IMR-90 (cell line): ENCODE data around the gene SRI. TPM values are rescaled to one million over a fixed set of nuclear protein-coding genes. Genes with fewer than 3 reads are reported as not detected.

ENCODE experiments used
- ATAC-seq: fragments of 200-7000 bp; cut with Tn5 transposase; 2 replicates; pipeline ENCODE4 v1.9.1; 2020; ENCODE audit warnings: low read depth, mild to moderate bottlenecking, moderate library complexity
- BruUV-seq: library from RNA; stranded (reverse); fragments of 400-500 nt; replicated peaks from 2 replicates; lab custom pipeline; 2021; lab: Mats Ljungman, UMichigan
- CTCF ChIA-PET: fragments of 300-600 bp; formaldehyde crosslinking; extraction: SDS; loops from one replicate; lab custom pipeline; 2021; ENCODE audit warnings: antibody characterized with exemption; lab: Yijun Ruan, JAX
- POLR2A ChIA-PET: fragments of 300-600 bp; sonication (Branson Sonifier 250); formaldehyde crosslinking; loops from one replicate; lab custom pipeline; 2022; ENCODE audit warnings: antibody characterized with exemption; ENCODE audit not compliant: unreplicated experiment; lab: Charles Lee
- DNase-seq: peaks from one replicate; pipeline ENCODE4 v3.0.0; 2013
- H2AFZ ChIP-seq: replicated peaks from 2 replicates; pipeline ENCODE3; 2013; ENCODE audit warnings: low read length, mild to moderate bottlenecking; ENCODE audit not compliant: poor library complexity
- H2AK5ac ChIP-seq: 2 replicates; pipeline ENCODE4 v1.6.1; 2013; ENCODE audit warnings: low read depth, low read length, inconsistent platforms
- H2AK9ac ChIP-seq: replicated peaks from 2 replicates; pipeline ENCODE3; 2013; ENCODE audit warnings: mild to moderate bottlenecking, low read depth, low read length, moderate library complexity; ENCODE audit not compliant: poor library complexity
- H2BK120ac ChIP-seq: 2 replicates; pipeline ENCODE4 v1.6.1; 2013; ENCODE audit warnings: low read depth, low read length, inconsistent platforms
- H2BK15ac ChIP-seq: 3 replicates; pipeline ENCODE4 v1.6.1; 2013; ENCODE audit warnings: low read depth, low read length, inconsistent platforms
- H2BK20ac ChIP-seq: 2 replicates; pipeline ENCODE4 v1.6.1; 2013; ENCODE audit warnings: low read depth, mild to moderate bottlenecking, inconsistent platforms, low read length, moderate library complexity
- H2BK5ac ChIP-seq: 2 replicates; pipeline ENCODE4 v1.6.1; 2013; ENCODE audit warnings: mild to moderate bottlenecking, low read depth, low read length, inconsistent platforms; ENCODE audit not compliant: poor library complexity, severe bottlenecking
- H3K14ac ChIP-seq: replicated peaks from 2 replicates; pipeline ENCODE4 v1.6.1; 2013; ENCODE audit warnings: low read depth, low read length, inconsistent platforms
- H3K18ac ChIP-seq: 2 replicates; pipeline ENCODE4 v1.6.1; 2013; ENCODE audit warnings: low read depth, low read length, control low read depth
- H3K23ac ChIP-seq: 2 replicates; pipeline ENCODE4 v1.6.1; 2013; ENCODE audit warnings: low read depth, low read length, inconsistent platforms
- H3K27ac ChIP-seq: 2 replicates; pipeline ENCODE4 v1.5.1; 2013; ENCODE audit warnings: mild to moderate bottlenecking, control low read depth, low read length; ENCODE audit not compliant: insufficient read depth
- H3K27me3 ChIP-seq: 2 replicates; pipeline ENCODE4 v1.6.1; 2013; ENCODE audit warnings: low read length; ENCODE audit not compliant: control insufficient read depth, insufficient read depth
- H3K36me3 ChIP-seq: 2 replicates; pipeline ENCODE4 v1.6.1; 2013; ENCODE audit warnings: low read length, mixed read lengths; ENCODE audit not compliant: control insufficient read depth, insufficient read depth
- H3K4ac ChIP-seq: 2 replicates; pipeline ENCODE4 v1.6.1; 2013; ENCODE audit warnings: low read depth, low read length, inconsistent platforms
- H3K4me1 ChIP-seq: 2 replicates; pipeline ENCODE4 v1.6.1; 2013; ENCODE audit warnings: low read length, mixed read lengths; ENCODE audit not compliant: control insufficient read depth, insufficient read depth
- H3K4me2 ChIP-seq: 2 replicates; pipeline ENCODE4 v1.6.1; 2013; ENCODE audit warnings: low read depth, mild to moderate bottlenecking, control low read depth, low read length, moderate library complexity
- H3K4me3 ChIP-seq: 2 replicates; pipeline ENCODE4 v1.5.1; 2013; ENCODE audit warnings: low read depth, mild to moderate bottlenecking, control low read depth, low read length, moderate library complexity; ENCODE audit not compliant: insufficient read depth
- H3K56ac ChIP-seq: 2 replicates; pipeline ENCODE4 v1.6.1; 2013; ENCODE audit warnings: low read length, inconsistent platforms; ENCODE audit not compliant: insufficient read depth; ENCODE audit errors: extremely low read depth
- H3K79me1 ChIP-seq, 2 experiments: 2 replicates each; pipeline ENCODE4 v1.6.1; 2013; ENCODE audit warnings: low read length in 2 of 2, inconsistent platforms in 1 of 2, low read depth in 1 of 2
- H3K9ac ChIP-seq: 2 replicates; pipeline ENCODE4 v1.6.1; 2013; ENCODE audit warnings: low read depth, low read length, control low read depth
- H3K9me1 ChIP-seq: 2 replicates; pipeline ENCODE4 v1.6.1; 2013; ENCODE audit warnings: low read length, inconsistent platforms; ENCODE audit not compliant: insufficient read depth
- H3K9me3 ChIP-seq: 2 replicates; pipeline ENCODE4 v1.6.1; 2013; ENCODE audit warnings: low read length; ENCODE audit not compliant: control insufficient read depth, insufficient read depth
- H4K20me1 ChIP-seq: 2 replicates; pipeline ENCODE4 v1.6.1; 2013; ENCODE audit warnings: low read length, inconsistent platforms; ENCODE audit not compliant: insufficient read depth
- H4K5ac ChIP-seq: 2 replicates; pipeline ENCODE4 v1.6.1; 2013; ENCODE audit warnings: mild to moderate bottlenecking, low read depth, low read length, control low read depth
- H4K8ac ChIP-seq, 2 experiments: 2 replicates each; pipeline ENCODE4 v1.6.1; 2013; ENCODE audit warnings: low read depth in 2 of 2, low read length in 2 of 2, control low read depth in 1 of 2, inconsistent platforms in 1 of 2
- H4K91ac ChIP-seq: 2 replicates; pipeline ENCODE4 v1.6.1; 2013; ENCODE audit warnings: low read depth, low read length, inconsistent platforms; ENCODE audit not compliant: insufficient read depth
- BHLHE40 ChIP-seq: fragments of 150-350 bp; IDR thresholded peaks from 2 replicates; pipeline ENCODE4 v1.6.1; 2016; ENCODE audit warnings: mild to moderate bottlenecking, low read depth, low read length
- CEBPB ChIP-seq: IDR thresholded peaks from 2 replicates; pipeline ENCODE4 v1.6.1; 2012; ENCODE audit warnings: low read depth, low read length, improper control_type of control experiment
- CHD1 ChIP-seq: IDR thresholded peaks from 2 replicates; pipeline ENCODE4 v1.6.1; 2012; ENCODE audit warnings: low read depth, low read length, improper control_type of control experiment
- CTCF ChIP-seq: conservative IDR thresholded peaks from 2 replicates; pipeline ENCODE4 v1.5.1; 2012; ENCODE audit warnings: mild to moderate bottlenecking, low read depth, low read length, improper control_type of control experiment
- FOS ChIP-seq: fragments of 150-350 bp; IDR thresholded peaks from 2 replicates; pipeline ENCODE4 v1.6.1; 2016; ENCODE audit warnings: low read depth, low read length
- MAFK ChIP-seq: IDR thresholded peaks from 2 replicates; pipeline ENCODE4 v1.6.1; 2012; ENCODE audit warnings: low read depth, low read length, improper control_type of control experiment
- MAZ ChIP-seq: IDR thresholded peaks from 2 replicates; pipeline ENCODE4 v1.6.1; 2012; ENCODE audit warnings: low read depth, mild to moderate bottlenecking, low read length, improper control_type of control experiment, moderate library complexity, borderline replicate concordance
- MXI1 ChIP-seq: IDR thresholded peaks from 2 replicates; pipeline ENCODE4 v1.6.1; 2012; ENCODE audit warnings: low read depth, mild to moderate bottlenecking, low read length, moderate library complexity, borderline replicate concordance
- NFE2L2 ChIP-seq: fragments of 150-350 bp; IDR thresholded peaks from 2 replicates; pipeline ENCODE4 v1.6.1; 2016; ENCODE audit warnings: low read depth, mild to moderate bottlenecking, low read length
- POLR2A ChIP-seq: IDR thresholded peaks from 2 replicates; pipeline ENCODE4 v1.6.1; 2012; ENCODE audit warnings: mild to moderate bottlenecking, low read depth, low read length
- RAD21 ChIP-seq: IDR thresholded peaks from 2 replicates; pipeline ENCODE4 v1.6.1; 2012; ENCODE audit warnings: low read length, improper control_type of control experiment
- RCOR1 ChIP-seq: IDR thresholded peaks from 2 replicates; pipeline ENCODE4 v1.6.1; 2012; ENCODE audit warnings: mild to moderate bottlenecking, low read length, improper control_type of control experiment; ENCODE audit not compliant: insufficient replicate concordance
- RFX5 ChIP-seq: IDR thresholded peaks from 2 replicates; pipeline ENCODE4 v1.8.0; 2012; ENCODE audit warnings: low read depth, mild to moderate bottlenecking, low read length, moderate library complexity
- SMC3 ChIP-seq: fragments of 150-350 bp; IDR thresholded peaks from 2 replicates; pipeline ENCODE4 v1.6.1; 2016; ENCODE audit warnings: low read depth, mild to moderate bottlenecking, antibody characterized with exemption, low read length, moderate library complexity
- USF2 ChIP-seq: fragments of 150-350 bp; IDR thresholded peaks from 2 replicates; pipeline ENCODE4 v1.6.1; 2017; ENCODE audit warnings: mild to moderate bottlenecking, antibody characterized with exemption, low read length, low read depth
- WGBS, 2 experiments: methylation state at CpG; one replicate each; pipeline versions ENCODE4 v1.1.5 to v1.1.7; 2013; ENCODE audit warnings: missing lambda C conversion rate in 2 of 2; ENCODE audit not compliant: insufficient read length in 1 of 2; ENCODE audit errors: extremely low coverage in 2 of 2; 5-methylcytosine and 5-hydroxymethylcytosine counted together
- dilution Hi-C: fragments of 300-500 bp; cut with HindIII; formaldehyde crosslinking; loops from one replicate; pipeline ENCODE4 v1.14.3; 2018; ENCODE audit warnings: low sequenced_read_pairs; ENCODE audit not compliant: unreplicated experiment
- in situ Hi-C: fragments of 300-500 bp; cut with MboI; formaldehyde crosslinking; loops from 3 replicates; pipeline ENCODE4 v1.14.3; 2019; ENCODE audit warnings: low sequenced_read_pairs, inconsistent platforms, mixed read lengths
- intact Hi-C: fragments of 100-400 bp; cut with micrococcal nuclease; formaldehyde crosslinking; loops from 2 replicates; pipeline ENCODE4 v1.10.0; 2022
- polyA plus RNA-seq, 3 experiments: library from polyadenylated mRNA; depleted of rRNA; stranded (reverse); fragments of >200 nt; gene quantifications; 2 replicates each; pipeline ENCODE4 v1.2.3, GENCODE V29; 2012; ENCODE audit warnings: low replicate concordance in 1 of 3
- total RNA-seq: library from RNA; depleted of rRNA; stranded (reverse); fragments of >200 nt; gene quantifications from 2 replicates; pipeline ENCODE4 v1.2.3, GENCODE V29; 2012

The SRI gene
- total and polyA plus RNA-seq, 2 of the 4 experiments (the other 2 are of a cell fraction): 83.3 to 115 TPM

- Histone ChIP-seq H3K9me1 (no peaks in the 10 kb centered on the region), H4K91ac (no peak overlapping the region), H2AFZ (no peak overlapping the region), H4K5ac (no peak overlapping the region), H2BK5ac (no peak overlapping the region), H3K4ac (no peak overlapping the region), H3K23ac (no peak overlapping the region), H2BK20ac (no peak overlapping the region), H3K27ac (no peak overlapping the region), H3K4me2 (no peak overlapping the region), H3K36me3 (no peaks in the 10 kb centered on the region), H3K14ac (no peak overlapping the region), H2BK120ac (no peak overlapping the region), H3K18ac (no peak overlapping the region), H3K27me3 (no peaks in the 10 kb centered on the region), H2AK9ac (no peak overlapping the region), H3K56ac (no peak overlapping the region), H2AK5ac (no peak overlapping the region), H3K4me3 (no peak overlapping the region), H3K9ac (no peak overlapping the region), H4K8ac (no peak overlapping the region), H3K9me3 (no peaks in the 10 kb centered on the region), H4K20me1 (no peaks in the 10 kb centered on the region), H2BK15ac (no peak overlapping the region), H3K79me1 (no peaks in the 10 kb centered on the region), H3K4me1 (no peaks in the 10 kb centered on the region)
- ChIA-PET POLR2A (no interaction called here), CTCF (no interaction called here)
- BruUV-seq: no TSS peak
- DNase-seq: no peak
- no peak for TF ChIP-seq MAZ
- no peak for TF ChIP-seq CHD1
- TF ChIP-seq CEBPB: no peak
- TF ChIP-seq FOS: no peak
- no peak for TF ChIP-seq BHLHE40
- no peak for TF ChIP-seq NFE2L2
- no peak for TF ChIP-seq CTCF
- no peak for TF ChIP-seq MXI1
- no peak for TF ChIP-seq RFX5
- TF ChIP-seq RCOR1: no peak
- no peak for TF ChIP-seq SMC3
- no peak for TF ChIP-seq RAD21
- TF ChIP-seq USF2: no peak
- TF ChIP-seq MAFK: no peak
- TF ChIP-seq POLR2A: no peak
- no CpG with 5 or more reads among the region's 4 CpGs for WGBS, 2 experiments
- in situ Hi-C loops: no loop called here
- ATAC-seq: no peak
- dilution Hi-C loops: no loop called here
- intact Hi-C loops: loop anchor here (10.0 kb wide), 1 partner anchor 378 kb away; no protein-coding TSS in a partner anchor
Measured at GRCh38 chr7:88172842-88173241, 47.0 kb downstream of the SRI start.
